ENCODE data around the gene SMARCAD1. TPM values are rescaled to one million over a fixed set of nuclear protein-coding genes. Genes with fewer than 3 reads are reported as not detected.

SMARCAD1 gene
- total and polyA plus RNA-seq, 2 experiments from 2014 or later, result 14.1 to 26.3 TPM

DNA sequence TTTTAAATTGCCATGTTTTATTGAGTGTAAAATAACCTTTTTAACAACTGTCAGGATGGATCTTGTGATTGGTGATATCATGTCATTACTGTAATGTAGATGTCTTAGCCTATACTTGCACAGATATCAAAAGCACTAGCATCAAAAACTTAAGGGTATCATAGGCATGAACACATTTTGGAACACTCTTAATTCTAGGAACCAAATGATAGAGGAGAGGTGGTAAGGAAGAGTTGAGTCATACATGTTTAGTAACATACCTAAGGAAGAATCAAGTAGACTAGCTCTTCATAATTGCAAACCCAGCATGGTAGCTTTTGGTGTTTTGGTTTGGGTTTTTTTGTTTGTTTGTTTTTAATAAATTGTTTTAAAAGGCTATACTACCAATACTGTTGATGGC lies 43.4 kb downstream of the SMARCAD1 start:
- H3K4me3 ChIP-seq, result no peak overlapping the region
- no peaks in the 10 kb centered on the region for H3K4me1 ChIP-seq (ENCODE audit: insufficient read depth)
- no peaks in the 10 kb centered on the region for H3K9me3 ChIP-seq (ENCODE audit: low read depth)
- no peak overlapping the region for H3K4me2 ChIP-seq (ENCODE audit: unreplicated experiment)
- H2AFZ ChIP-seq, result no peak overlapping the region
- in situ Hi-C loops (cut with MboI), result no loop called here
- H3K79me2 ChIP-seq (ENCODE audit: insufficient read depth), result no peaks in the 10 kb centered on the region; the same call in 1 of the 2 replicates
- no peaks in the 10 kb centered on the region for H3K27me3 ChIP-seq (replicated peaks; ENCODE audit: insufficient read depth)
- no peaks in the 10 kb centered on the region for H3K9me2 ChIP-seq (ENCODE audit: insufficient read depth)
- no peak overlapping the region for H3K9ac ChIP-seq
- H4K20me1 ChIP-seq (ENCODE audit: insufficient read depth), result no peaks in the 10 kb centered on the region
- no peaks in the 10 kb centered on the region for H3F3A ChIP-seq (ENCODE audit: insufficient read depth)
- TF ChIP-seq EZH2 (IDR thresholded peaks at IDR 0.05; ENCODE audit: insufficient read depth, poor library complexity, severe bottlenecking) (no peak), EZH2phosphoT487 (IDR thresholded peaks at IDR 0.05; ENCODE audit: insufficient read depth, low read depth) (no peak)
- no peak overlapping the region for H3K27ac ChIP-seq
- peaks cover 41% of the 10 kb centered on the region for H3K36me3 ChIP-seq (ENCODE audit: low read depth)
- peak; percentile 6 for DNase-seq

DNA sequence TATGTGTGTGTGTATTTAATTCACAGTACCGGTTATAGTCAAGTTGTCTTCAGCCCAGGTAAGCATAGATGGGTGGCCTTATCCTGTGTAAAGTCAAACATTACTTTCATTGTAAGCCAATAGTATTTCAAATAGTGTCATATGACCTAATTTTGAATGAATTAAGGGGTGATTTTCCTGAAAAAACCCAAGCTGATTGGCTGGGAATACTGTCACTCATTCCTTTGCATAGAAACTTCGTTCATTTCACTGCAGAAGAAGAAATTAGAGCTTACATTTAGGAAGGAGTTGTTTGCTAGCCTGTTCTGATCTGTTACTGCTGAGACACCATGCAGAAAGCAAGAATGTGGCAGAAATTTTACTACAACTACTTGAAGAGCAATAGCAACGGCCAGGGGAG lies 45.4 kb downstream of the SMARCAD1 start:
- Histone ChIP-seq H3K9me2 (ENCODE audit: insufficient read depth) (no peaks in the 10 kb centered on the region), H3K4me3 (no peak overlapping the region), H3K27me3 (replicated peaks; ENCODE audit: insufficient read depth) (no peaks in the 10 kb centered on the region), H2AFZ (no peak overlapping the region), H3K79me2 (ENCODE audit: insufficient read depth) (no peaks in the 10 kb centered on the region; the same call in 1 of the 2 replicates), H3F3A (ENCODE audit: insufficient read depth) (no peaks in the 10 kb centered on the region), H3K4me2 (ENCODE audit: unreplicated experiment) (no peak overlapping the region), H3K36me3 (ENCODE audit: low read depth) (peaks cover 41% of the 10 kb centered on the region), H4K20me1 (ENCODE audit: insufficient read depth) (no peaks in the 10 kb centered on the region), H3K9me3 (ENCODE audit: low read depth) (no peaks in the 10 kb centered on the region), H3K4me1 (ENCODE audit: insufficient read depth) (no peaks in the 10 kb centered on the region), H3K9ac (no peak overlapping the region), H3K27ac (no peak overlapping the region)
- no peak for TF ChIP-seq EZH2 (IDR thresholded peaks at IDR 0.05; ENCODE audit: insufficient read depth, poor library complexity, severe bottlenecking)
- no peak for TF ChIP-seq EZH2phosphoT487 (IDR thresholded peaks at IDR 0.05; ENCODE audit: insufficient read depth, low read depth)
- in situ Hi-C loops (cut with MboI), result no loop called here
- WGBS, 2 experiments (ENCODE audit: low coverage in 1 of 2, low lambda C conversion rate in 2 of 2, missing lambda C conversion rate in 2 of 2), result 72 to 73% methylated on average over 3 of the region's 3 CpGs
- no peak for DNase-seq

DNA sequence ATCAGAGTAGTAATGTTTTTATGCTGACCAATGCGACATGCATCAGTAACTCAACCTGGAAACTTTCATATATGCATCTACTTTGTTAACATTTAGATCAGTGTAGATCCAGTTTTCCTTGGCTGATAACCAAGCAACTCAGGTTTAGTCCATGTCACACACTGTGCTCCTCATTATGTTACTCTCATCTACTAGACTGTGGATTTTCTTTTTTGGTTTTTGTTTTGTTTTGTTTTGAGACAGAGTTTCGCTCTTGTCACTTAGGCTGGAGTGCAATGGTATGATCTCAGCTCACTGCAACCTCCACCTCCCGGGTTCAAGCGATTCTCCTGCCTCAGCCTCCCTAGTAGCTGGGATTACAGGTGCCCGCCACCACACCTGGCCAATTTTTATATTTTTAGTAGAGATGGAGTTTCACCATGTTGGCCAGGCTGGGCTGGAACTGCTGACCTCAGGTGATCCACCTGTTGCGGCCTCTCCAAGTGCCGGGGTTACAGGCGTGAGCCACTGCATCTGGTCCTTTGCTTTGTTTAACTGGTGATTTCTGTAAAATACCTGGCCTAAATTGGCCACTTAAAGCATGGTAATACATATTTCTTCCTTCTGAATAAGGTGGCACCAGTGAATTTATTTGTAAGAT lies 48.6 kb downstream of the SMARCAD1 start:
- Histone ChIP-seq H3K79me2 (ENCODE audit: insufficient read depth) (no peaks in the 10 kb centered on the region), H3K4me1 (ENCODE audit: insufficient read depth) (no peaks in the 10 kb centered on the region), H3F3A (ENCODE audit: insufficient read depth) (no peaks in the 10 kb centered on the region), H3K4me2 (ENCODE audit: unreplicated experiment) (no peak overlapping the region), H2AFZ (no peak overlapping the region), H3K9me2 (ENCODE audit: insufficient read depth) (no peaks in the 10 kb centered on the region), H3K4me3 (no peak overlapping the region), H3K9ac (no peak overlapping the region), H4K20me1 (ENCODE audit: insufficient read depth) (no peaks in the 10 kb centered on the region), H3K9me3 (ENCODE audit: low read depth) (no peaks in the 10 kb centered on the region), H3K27me3 (replicated peaks; ENCODE audit: insufficient read depth) (no peaks in the 10 kb centered on the region), H3K36me3 (ENCODE audit: low read depth) (peaks cover 27% of the 10 kb centered on the region), H3K27ac (no peak overlapping the region)
- WGBS, 2 experiments (ENCODE audit: low coverage in 1 of 2, low lambda C conversion rate in 2 of 2, missing lambda C conversion rate in 2 of 2), result 89 to 93% methylated on average over 8 of the region's 8 CpGs
- DNase-seq, result no peak
- TF ChIP-seq EZH2phosphoT487 (IDR thresholded peaks at IDR 0.05; ENCODE audit: insufficient read depth, low read depth) (no peak), EZH2 (IDR thresholded peaks at IDR 0.05; ENCODE audit: insufficient read depth, poor library complexity, severe bottlenecking) (no peak)
- in situ Hi-C loops (cut with MboI), result no loop called here

DNA sequence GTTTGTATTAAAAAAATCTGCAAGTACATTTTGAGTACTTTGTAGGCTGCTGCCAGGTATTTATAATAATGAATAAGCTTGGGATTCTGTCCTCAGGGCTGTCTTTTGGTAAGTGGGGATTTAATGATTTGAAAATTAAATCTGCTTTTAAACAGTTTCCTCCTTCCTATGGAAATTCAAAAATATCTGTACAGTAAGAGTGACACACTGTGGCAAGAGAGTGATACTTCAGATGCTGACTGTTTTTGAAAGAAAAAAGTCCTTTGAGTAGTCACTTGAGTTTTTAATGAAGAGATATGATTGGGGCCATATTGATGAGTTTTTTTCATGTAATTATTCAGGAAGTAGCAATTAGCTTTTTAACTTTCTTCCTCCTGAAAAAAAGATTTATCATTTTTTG lies 49.2 kb downstream of the SMARCAD1 start:
- no peaks in the 10 kb centered on the region for H3K27me3 ChIP-seq (replicated peaks; ENCODE audit: insufficient read depth)

More for the DNA sequence above, 49.2 kb downstream of the SMARCAD1 start:
- no peak overlapping the region for H3K4me3 ChIP-seq
- H3K4me1 ChIP-seq (ENCODE audit: insufficient read depth), result no peaks in the 10 kb centered on the region
- no peak overlapping the region for H2AFZ ChIP-seq
- peak; percentile 28 for DNase-seq
- H4K20me1 ChIP-seq (ENCODE audit: insufficient read depth), result no peaks in the 10 kb centered on the region
- H3F3A ChIP-seq (ENCODE audit: insufficient read depth), result no peaks in the 10 kb centered on the region
- TF ChIP-seq EZH2phosphoT487 (IDR thresholded peaks at IDR 0.05; ENCODE audit: insufficient read depth, low read depth), result no peak
- no peak for TF ChIP-seq EZH2 (IDR thresholded peaks at IDR 0.05; ENCODE audit: insufficient read depth, poor library complexity, severe bottlenecking)
- no peaks in the 10 kb centered on the region for H3K79me2 ChIP-seq (ENCODE audit: insufficient read depth)
- no peak overlapping the region for H3K4me2 ChIP-seq (ENCODE audit: unreplicated experiment)
- H3K36me3 ChIP-seq (ENCODE audit: low read depth), result peaks cover 24% of the 10 kb centered on the region
- H3K9me2 ChIP-seq (ENCODE audit: insufficient read depth), result no peaks in the 10 kb centered on the region
- in situ Hi-C loops (cut with MboI), result no loop called here
- no peaks in the 10 kb centered on the region for H3K9me3 ChIP-seq (ENCODE audit: low read depth)
- H3K27ac ChIP-seq, result no peak overlapping the region
- H3K9ac ChIP-seq, result no peak overlapping the region
